Stimulated activated CD8-positive, alpha-beta memory T cell treated with anti-CD3 and anti-CD28 coated beads, Interleukin-2, amount 100 ng/mL, for 1 hour (primary cell): ENCODE measurements around the gene ACADM.
"Not testable (repeated sequence)": the region's sequence is repeated elsewhere in the genome, so short reads cannot be mapped to it uniquely, and the experiment has no call there.

ENCODE experiments used
- DNase-seq, 2 donors: peaks; one replicate each; pipeline ENCODE4 v3.0.0-alpha.2; 2020; ENCODE audit warnings: low read depth in 2 of 2

ACADM gene

DNA sequence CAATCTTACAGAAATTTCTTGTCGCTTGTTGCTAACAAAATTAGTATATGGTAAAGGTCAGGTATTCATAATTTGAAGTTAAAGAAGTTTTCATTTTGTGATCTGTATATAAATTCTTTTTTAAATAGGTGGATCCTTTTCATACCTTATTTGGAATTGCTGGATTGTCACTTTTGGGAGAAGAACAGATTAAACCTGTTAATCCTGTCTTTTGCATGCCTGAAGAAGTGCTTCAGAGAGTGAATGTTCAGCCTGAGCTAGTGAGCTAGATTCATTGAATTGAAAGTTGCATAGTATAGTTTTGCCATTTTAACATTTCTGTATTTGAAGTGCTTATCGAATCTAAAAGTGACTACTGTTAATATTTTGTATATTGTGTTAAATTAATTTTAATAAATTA is 69.9 kb downstream of the ACADM start:
- no peak for DNase-seq

DNA sequence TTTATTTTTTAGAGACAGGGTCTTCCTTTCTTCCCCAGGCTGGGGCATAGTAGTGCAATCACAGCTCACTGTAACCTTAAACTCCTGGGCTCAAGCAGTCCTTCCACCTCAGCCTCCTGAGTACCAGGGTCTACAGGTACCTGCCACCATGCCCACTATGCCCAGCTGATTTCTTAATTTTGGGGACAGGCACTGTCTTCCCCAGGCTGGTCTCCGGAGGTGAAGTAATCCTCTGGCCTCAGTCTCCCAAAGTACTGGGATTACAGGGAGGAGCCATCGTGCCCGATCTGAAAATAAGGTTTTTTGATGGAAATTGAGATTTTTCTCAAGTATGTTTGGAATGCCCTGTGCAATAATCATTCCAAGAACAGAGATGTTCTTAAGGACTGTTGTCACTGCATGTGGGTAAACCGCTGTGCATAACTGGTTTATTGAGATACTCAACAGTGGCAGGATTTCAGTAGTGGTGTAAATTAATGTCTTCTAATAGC is 71.2 kb downstream of the ACADM start:
- DNase-seq: no peak

DNA sequence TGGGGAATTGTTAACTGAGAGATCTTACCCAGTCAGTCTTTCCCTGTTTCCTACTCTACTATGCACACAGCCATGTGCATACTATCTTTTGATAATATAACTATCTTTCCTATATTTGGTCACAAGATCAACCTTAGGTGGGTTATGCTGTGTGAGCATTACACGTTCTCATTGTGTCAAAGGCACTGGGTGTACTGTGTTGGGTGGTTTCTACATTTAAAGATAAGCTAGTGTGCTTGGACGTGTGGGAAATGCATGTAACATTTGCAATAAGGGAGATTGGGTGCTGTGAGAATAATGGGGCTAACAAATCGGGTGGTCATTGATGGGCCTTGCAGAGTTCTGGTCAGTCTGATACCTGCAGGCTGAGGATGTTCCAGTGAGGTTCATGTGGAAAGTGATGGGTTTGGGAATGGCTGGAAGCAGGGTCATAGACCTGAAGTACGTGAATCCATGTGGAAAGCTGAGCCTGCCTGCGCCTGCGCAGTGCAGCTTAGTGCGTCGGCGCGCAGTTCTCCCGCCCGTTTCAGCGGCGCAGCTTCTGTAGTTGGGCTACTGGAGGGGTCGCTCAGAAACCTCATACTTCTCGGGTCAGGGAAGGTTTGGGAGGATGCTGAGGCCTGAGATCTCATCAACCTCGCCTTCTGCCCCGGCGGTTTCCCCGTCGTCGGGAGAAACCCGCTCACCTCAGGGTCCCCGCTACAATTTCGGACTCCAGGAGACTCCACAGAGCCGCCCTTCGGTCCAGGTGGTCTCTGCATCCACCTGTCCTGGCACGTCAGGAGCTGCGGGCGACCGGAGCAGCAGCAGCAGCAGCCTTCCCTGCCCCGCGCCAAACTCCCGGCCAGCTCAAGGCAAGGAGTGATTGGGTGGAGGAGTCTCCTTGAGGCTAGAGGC is 72.1 kb downstream of the ACADM start, which contains the start of gene MSH4:
MSH4 (plus strand) TSS at position 507 of the 897 bp plus-strand sequence; CDS start at position 611, 104 bp downstream.
- DNase-seq: no peak

DNA sequence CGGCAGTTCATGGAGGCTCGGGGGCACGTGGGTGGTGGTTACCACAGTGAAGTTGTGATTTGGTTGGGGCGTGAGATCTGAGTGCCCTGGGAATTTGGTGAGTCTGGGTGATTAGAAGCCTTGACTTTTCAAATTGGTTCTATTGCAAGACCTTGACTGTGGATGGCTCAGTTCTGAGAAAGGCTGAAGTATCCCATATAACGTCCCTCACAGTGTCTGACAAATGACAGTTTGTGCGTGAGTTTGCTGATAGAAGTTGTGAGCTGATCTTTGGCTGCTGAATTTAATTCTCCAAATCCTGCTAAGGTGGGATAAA is 72.7 kb downstream of the ACADM start:
- no peak for DNase-seq

DNA sequence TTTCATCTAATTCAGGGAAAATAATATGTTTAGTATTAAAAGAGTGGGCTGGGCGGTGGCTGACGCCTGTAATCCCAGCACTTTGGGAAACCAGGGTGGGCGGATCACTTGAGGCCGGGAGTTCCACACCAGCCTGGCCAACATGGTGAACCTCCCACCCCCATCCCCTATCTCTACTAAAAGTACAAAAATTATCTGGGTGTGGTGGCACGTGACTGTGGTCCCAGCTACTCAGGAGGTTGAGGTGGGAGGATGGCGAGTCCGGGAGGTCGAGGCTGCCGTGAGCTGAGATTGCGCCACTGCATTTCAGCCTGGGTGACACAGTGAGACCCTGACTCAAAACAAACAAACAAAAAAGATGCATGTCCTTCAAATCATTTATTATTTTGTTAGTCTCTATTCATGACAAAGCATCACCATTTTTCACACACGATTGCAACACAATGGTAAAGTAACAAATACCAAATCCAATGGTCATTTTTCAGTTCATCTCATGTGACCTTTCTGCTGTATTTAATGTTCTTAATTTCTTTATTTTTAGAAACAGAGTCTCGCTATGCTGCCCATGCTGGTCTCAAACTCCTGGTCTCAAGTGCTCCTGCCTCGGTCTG is 73.2 kb downstream of the ACADM start:
- no peak for DNase-seq

DNA sequence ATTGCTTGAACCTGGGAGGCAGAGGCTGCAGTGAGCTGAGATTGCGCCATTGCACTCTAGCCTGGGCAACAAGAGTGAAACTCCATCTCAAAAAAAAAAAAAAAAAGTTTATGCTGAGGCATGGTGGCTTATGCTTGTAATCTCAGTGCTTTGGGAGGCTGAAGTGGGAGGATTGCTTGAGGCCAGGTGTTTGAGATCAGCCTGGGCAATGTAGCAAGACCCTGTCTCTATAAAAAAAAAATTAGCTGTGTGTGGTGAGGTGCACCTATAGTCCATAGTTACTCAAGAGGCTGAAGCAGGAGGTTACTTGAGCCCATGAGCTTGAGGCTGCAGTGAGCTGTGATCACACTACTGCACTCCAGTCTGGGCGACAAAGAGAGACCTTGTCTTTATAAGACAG is 77.0 kb downstream of the ACADM start:
- not testable (repeated sequence) for DNase-seq

DNA sequence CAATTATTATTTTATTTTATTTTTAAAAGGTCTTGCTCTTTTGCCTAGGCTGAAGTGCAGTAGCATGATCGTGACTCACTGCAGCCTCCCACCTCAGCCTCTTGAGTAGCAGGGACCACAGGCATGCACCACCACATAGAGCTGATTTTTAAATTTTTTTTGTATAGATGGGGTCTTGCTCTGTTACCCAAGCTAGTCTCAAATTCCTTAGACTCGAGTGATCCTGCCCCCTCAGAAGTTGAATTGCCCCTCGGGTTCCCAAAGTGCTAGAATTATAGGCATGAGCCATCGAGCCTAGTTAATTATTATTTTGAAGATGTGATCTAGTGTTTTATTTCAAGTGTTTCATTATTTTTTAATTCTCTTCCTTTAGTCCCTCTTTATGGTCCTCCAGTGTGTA is 84.4 kb downstream of the ACADM start:
- DNase-seq: no peak

DNA sequence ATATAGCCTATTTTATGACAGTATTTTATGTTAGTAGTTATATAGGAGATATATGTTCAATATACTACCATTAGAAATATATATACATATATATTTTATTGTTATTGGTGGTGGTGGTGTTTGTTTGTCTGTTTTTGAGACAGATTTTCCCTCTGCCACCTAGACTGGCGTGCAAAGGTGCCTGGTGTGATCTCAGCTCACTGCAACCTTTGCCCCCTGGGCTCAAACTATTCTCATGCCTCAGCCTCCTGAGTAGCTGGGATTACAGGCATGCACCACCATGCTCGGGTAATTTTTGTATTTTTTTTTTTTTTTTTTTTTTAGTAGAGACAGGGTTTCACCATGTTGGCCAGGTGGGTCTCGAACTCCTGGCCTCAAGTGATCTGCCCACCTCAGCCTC is 85.6 kb downstream of the ACADM start:
- not testable (repeated sequence) for DNase-seq

DNA sequence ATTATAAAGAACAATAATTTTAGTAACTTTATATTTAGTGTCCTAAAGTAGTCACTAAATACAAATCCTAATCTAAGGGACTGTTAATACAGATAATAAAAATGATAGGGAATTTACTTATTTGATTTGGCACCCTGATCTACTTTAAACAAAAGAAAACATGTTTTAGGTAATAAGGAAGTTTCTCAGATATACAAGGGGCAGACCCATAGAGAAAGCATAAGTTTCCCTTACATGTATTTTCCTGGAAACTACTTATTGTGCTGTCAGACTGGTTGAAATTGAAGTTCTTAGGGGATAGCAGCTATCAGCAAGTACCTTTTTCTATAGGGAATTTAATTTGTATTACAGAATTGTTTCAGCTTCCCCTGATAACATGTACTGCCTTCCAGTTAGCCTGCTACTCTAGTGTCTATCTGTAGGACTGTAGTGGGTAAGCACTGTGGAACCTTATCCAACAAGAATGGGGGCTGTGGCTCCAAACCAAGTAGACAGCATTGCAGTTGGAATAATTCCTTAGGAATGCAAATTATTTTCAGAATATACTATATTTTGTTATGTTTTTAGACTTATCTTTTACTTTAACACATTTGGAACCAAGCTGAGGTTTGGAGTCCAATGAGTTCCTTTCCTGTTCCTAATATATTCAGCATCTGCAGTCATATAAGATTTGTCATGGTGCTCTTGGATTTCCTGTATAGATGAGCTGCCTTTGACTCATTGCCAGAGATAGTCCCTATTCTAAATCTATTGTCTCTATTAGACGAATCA is 86.9 kb downstream of the ACADM start:
- DNase-seq: no peak

DNA sequence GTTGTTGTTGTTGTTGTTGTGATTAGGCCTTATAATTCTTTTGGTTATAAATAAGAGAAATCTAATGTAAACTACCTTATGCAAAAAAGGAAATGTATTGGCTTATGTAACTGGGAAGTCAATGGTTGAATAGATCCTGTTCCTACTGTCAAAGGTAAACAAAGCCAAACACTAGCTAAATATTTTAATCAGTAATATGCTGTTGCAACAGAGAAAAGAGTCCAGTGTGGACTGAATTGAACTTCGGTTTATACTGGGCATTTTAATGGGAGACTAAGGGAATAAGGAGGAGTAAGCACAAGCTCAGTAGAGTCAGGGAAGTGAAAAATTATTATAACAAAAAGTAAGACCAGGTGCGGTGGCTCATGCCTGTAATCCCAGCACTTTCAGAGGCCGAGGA is 87.6 kb downstream of the ACADM start:
- no peak for DNase-seq
